IMR-90 (cell line): ENCODE data around the gene CDKN2A.

Experiments used
- BHLHE40 ChIP-seq: fragments of 150-350 bp; IDR thresholded peaks from 2 replicates; pipeline ENCODE4 v1.6.1; 2016; ENCODE audit warnings: mild to moderate bottlenecking, low read depth, low read length
- CEBPB ChIP-seq: IDR thresholded peaks from 2 replicates; pipeline ENCODE4 v1.6.1; 2012; ENCODE audit warnings: low read depth, low read length, improper control_type of control experiment
- CHD1 ChIP-seq: IDR thresholded peaks from 2 replicates; pipeline ENCODE4 v1.6.1; 2012; ENCODE audit warnings: low read depth, low read length, improper control_type of control experiment
- CTCF ChIP-seq: conservative IDR thresholded peaks from 2 replicates; pipeline ENCODE4 v1.5.1; 2012; ENCODE audit warnings: mild to moderate bottlenecking, low read depth, low read length, improper control_type of control experiment
- FOS ChIP-seq: fragments of 150-350 bp; IDR thresholded peaks from 2 replicates; pipeline ENCODE4 v1.6.1; 2016; ENCODE audit warnings: low read depth, low read length
- MAFK ChIP-seq: IDR thresholded peaks from 2 replicates; pipeline ENCODE4 v1.6.1; 2012; ENCODE audit warnings: low read depth, low read length, improper control_type of control experiment
- MAZ ChIP-seq: IDR thresholded peaks from 2 replicates; pipeline ENCODE4 v1.6.1; 2012; ENCODE audit warnings: low read depth, mild to moderate bottlenecking, low read length, improper control_type of control experiment, moderate library complexity, borderline replicate concordance
- POLR2A ChIP-seq: IDR thresholded peaks from 2 replicates; pipeline ENCODE4 v1.6.1; 2012; ENCODE audit warnings: mild to moderate bottlenecking, low read depth, low read length
- RAD21 ChIP-seq: IDR thresholded peaks from 2 replicates; pipeline ENCODE4 v1.6.1; 2012; ENCODE audit warnings: low read length, improper control_type of control experiment
- RCOR1 ChIP-seq: IDR thresholded peaks from 2 replicates; pipeline ENCODE4 v1.6.1; 2012; ENCODE audit warnings: mild to moderate bottlenecking, low read length, improper control_type of control experiment; ENCODE audit not compliant: insufficient replicate concordance
- RFX5 ChIP-seq: IDR thresholded peaks from 2 replicates; pipeline ENCODE4 v1.8.0; 2012; ENCODE audit warnings: low read depth, mild to moderate bottlenecking, low read length, moderate library complexity
- TF ChIP-seq, protein P1 (sequence below): fragments of 150-350 bp; IDR thresholded peaks from 2 replicates; pipeline ENCODE4 v1.6.1; 2017; ENCODE audit warnings: mild to moderate bottlenecking, antibody characterized with exemption, low read length, low read depth
- TF ChIP-seq, protein P2 (sequence below): fragments of 150-350 bp; IDR thresholded peaks from 2 replicates; pipeline ENCODE4 v1.6.1; 2016; ENCODE audit warnings: low read depth, mild to moderate bottlenecking, low read length, moderate library complexity, borderline replicate concordance

- no peak for TF ChIP-seq CTCF
- TF ChIP-seq MAZ: no peak
- TF ChIP-seq POLR2A: no peak
- no peak for TF ChIP-seq FOS
- TF ChIP-seq, protein P1, sequence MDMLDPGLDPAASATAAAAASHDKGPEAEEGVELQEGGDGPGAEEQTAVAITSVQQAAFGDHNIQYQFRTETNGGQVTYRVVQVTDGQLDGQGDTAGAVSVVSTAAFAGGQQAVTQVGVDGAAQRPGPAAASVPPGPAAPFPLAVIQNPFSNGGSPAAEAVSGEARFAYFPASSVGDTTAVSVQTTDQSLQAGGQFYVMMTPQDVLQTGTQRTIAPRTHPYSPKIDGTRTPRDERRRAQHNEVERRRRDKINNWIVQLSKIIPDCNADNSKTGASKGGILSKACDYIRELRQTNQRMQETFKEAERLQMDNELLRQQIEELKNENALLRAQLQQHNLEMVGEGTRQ: no peak
- no peak for TF ChIP-seq CHD1
- TF ChIP-seq MAFK: no peak
- no peak for TF ChIP-seq RFX5
- TF ChIP-seq, protein P2, sequence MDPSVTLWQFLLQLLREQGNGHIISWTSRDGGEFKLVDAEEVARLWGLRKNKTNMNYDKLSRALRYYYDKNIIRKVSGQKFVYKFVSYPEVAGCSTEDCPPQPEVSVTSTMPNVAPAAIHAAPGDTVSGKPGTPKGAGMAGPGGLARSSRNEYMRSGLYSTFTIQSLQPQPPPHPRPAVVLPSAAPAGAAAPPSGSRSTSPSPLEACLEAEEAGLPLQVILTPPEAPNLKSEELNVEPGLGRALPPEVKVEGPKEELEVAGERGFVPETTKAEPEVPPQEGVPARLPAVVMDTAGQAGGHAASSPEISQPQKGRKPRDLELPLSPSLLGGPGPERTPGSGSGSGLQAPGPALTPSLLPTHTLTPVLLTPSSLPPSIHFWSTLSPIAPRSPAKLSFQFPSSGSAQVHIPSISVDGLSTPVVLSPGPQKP: no peak
- TF ChIP-seq RAD21: no peak
- no peak for TF ChIP-seq CEBPB
- TF ChIP-seq RCOR1: no peak
- no peak for TF ChIP-seq BHLHE40
Measured at GRCh38 chr9:22033012-22033630, 38.9 kb upstream of the CDKN2A start.
